Mucosa of descending colon (tissue), 3 donors: ENCODE data around the gene EYA2. TPM values are rescaled to one million over a fixed set of nuclear protein-coding genes. Genes with fewer than 3 reads are reported as not detected.

Experiments used
- ATAC-seq: fragments of 200-7000 bp; cut with Tn5 transposase; one replicate; pipeline ENCODE4 v1.9.1; 2020; ENCODE audit warnings: mild to moderate bottlenecking, moderate library complexity
- DNase-seq, 3 donors: peaks; one replicate each; pipeline ENCODE4 v3.0.0-alpha.2; 2020
- H3K36me3 ChIP-seq: fragments of 200-600 bp; one replicate; pipeline ENCODE4 v1.8.0; 2021; ENCODE audit warnings: low read depth, mild to moderate bottlenecking
- H3K4me1 ChIP-seq: fragments of 200-600 bp; one replicate; pipeline ENCODE4 v1.8.0; 2021; ENCODE audit warnings: low read depth, mild to moderate bottlenecking
- H3K4me3 ChIP-seq: fragments of 200-600 bp; one replicate; pipeline ENCODE4 v1.8.0; 2021; ENCODE audit warnings: mild to moderate bottlenecking
- H3K9me3 ChIP-seq: fragments of 200-600 bp; one replicate; pipeline ENCODE4 v1.8.0; 2021; ENCODE audit warnings: mild to moderate bottlenecking
- intact Hi-C, 2 donors: fragments of 100-400 bp; cut with DNase I in 1 of 2; cut with micrococcal nuclease in 1 of 2; formaldehyde crosslinking; loops; one replicate each; pipeline versions ENCODE4 v1.11.0 to v1.11.1; 2022; cut with DNase I, micrococcal nuclease
- total RNA-seq, 3 donors: library from RNA; stranded (reverse); fragmentation: NEBNext Ultra II Directional in 2 of 3; extraction: Animal tissue kit (Norgen Biotek cat#: 25700) in 2 of 3; gene quantifications; one replicate each; pipeline versions ENCODE4 v1.2.1 to v1.2.4, GENCODE V29; 2021 to 2023
- TF ChIP-seq, protein P1 (sequence below): fragments of 200-600 bp; IDR thresholded peaks from one replicate; pipeline ENCODE4 v1.8.0; 2022; ENCODE audit warnings: antibody characterized with exemption, mild to moderate bottlenecking
- donor health status: DM: no; HTN: no; CAD: no; lungs with moderate emphysema.
- donor health status: DM: no; HTN: no; CAD: no.
- donor health status: DM: no; HTN: yes; CAD: no.

The EYA2 gene
- total RNA-seq, 3 donors from 2014 or later, result 14.3 to 22.3 (median 19.5) TPM

- intact Hi-C loops, result no loop called here
- ATAC-seq (no peak), DNase-seq (no peak)
- no peak overlapping the region for H3K4me3 ChIP-seq
- no peaks in the 10 kb centered on the region for H3K36me3 ChIP-seq
- no peaks in the 10 kb centered on the region for H3K9me3 ChIP-seq
- no peaks in the 10 kb centered on the region for H3K4me1 ChIP-seq
- TF ChIP-seq, protein P1, sequence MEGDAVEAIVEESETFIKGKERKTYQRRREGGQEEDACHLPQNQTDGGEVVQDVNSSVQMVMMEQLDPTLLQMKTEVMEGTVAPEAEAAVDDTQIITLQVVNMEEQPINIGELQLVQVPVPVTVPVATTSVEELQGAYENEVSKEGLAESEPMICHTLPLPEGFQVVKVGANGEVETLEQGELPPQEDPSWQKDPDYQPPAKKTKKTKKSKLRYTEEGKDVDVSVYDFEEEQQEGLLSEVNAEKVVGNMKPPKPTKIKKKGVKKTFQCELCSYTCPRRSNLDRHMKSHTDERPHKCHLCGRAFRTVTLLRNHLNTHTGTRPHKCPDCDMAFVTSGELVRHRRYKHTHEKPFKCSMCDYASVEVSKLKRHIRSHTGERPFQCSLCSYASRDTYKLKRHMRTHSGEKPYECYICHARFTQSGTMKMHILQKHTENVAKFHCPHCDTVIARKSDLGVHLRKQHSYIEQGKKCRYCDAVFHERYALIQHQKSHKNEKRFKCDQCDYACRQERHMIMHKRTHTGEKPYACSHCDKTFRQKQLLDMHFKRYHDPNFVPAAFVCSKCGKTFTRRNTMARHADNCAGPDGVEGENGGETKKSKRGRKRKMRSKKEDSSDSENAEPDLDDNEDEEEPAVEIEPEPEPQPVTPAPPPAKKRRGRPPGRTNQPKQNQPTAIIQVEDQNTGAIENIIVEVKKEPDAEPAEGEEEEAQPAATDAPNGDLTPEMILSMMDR, result no peak
Measured at GRCh38 chr20:47191074-47191673, 296.5 kb downstream of the EYA2 start.

DNA sequence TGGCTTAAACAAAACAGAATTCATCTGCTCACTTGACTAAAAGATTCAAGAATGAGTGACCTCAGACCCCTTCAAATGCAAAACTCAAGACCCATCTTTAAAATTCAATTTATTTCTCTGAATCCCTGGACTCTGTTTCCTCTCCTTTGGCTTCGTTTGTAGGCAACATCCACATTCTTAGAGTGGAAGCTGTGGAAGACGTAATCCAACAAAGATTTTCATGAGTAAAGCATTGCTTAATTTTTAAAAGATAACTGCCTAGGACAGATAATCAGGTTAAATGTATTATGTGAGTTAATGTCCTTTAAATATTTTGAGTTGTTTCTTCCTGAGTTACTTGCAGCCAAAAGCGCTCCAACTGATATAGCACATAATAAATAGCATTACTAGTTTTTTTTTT lies 297.3 kb downstream of the EYA2 start:
- intact Hi-C loops, result no loop called here
- no peaks in the 10 kb centered on the region for H3K9me3 ChIP-seq
- no peak overlapping the region for H3K4me3 ChIP-seq
- DNase-seq, result no peak
- no peak for ATAC-seq
- H3K4me1 ChIP-seq, result no peaks in the 10 kb centered on the region
- no peaks in the 10 kb centered on the region for H3K36me3 ChIP-seq
- TF ChIP-seq, protein P1, result no peak

DNA sequence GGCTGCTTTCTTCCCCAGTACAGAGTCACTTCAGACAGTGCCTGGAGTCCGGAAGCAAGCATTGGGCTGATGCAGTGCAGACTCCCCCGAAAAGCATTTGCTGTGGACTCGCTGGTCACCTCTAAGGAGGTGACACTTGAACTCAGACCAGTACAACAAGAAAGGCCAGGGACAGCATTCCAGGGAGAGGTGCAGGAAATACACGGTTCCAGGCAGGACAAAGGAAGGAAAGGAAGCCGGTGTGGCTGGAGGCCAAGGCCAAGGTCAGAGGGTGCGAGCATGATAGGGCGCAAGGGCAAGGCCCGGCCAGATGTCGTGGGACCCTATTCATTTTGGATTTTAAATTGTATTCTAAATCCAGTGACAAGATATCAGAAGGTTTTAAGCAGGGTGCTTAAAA lies 300.9 kb downstream of the EYA2 start:
- no peaks in the 10 kb centered on the region for H3K36me3 ChIP-seq
- DNase-seq, result no peak
- TF ChIP-seq, protein P1, result no peak
- ATAC-seq, result no peak
- H3K4me3 ChIP-seq, result no peak overlapping the region
- H3K9me3 ChIP-seq, result no peaks in the 10 kb centered on the region
- H3K4me1 ChIP-seq, result peaks cover under 1% of the 10 kb centered on the region
- intact Hi-C loops, result no loop called here

GRCh38 chr20:47196091-47197081 lies 301.7 kb downstream of the EYA2 start:
- no peak overlapping the region for H3K4me3 ChIP-seq
- peak; percentile 73 to 83 (median 77) for DNase-seq
- no peaks in the 10 kb centered on the region for H3K9me3 ChIP-seq
- intact Hi-C loops, result no loop called here
- peaks cover 2% of the 10 kb centered on the region for H3K4me1 ChIP-seq
- H3K36me3 ChIP-seq, result no peaks in the 10 kb centered on the region
- TF ChIP-seq, protein P1, result peak; percentile 93
- ATAC-seq, result peak; percentile 90

- no peaks in the 10 kb centered on the region for H3K36me3 ChIP-seq
- no peaks in the 10 kb centered on the region for H3K9me3 ChIP-seq
- intact Hi-C loops, result no loop called here
- DNase-seq (no peak), ATAC-seq (no peak)
- TF ChIP-seq, protein P1, result no peak
- peaks cover 2% of the 10 kb centered on the region for H3K4me1 ChIP-seq
- H3K4me3 ChIP-seq, result no peak overlapping the region
Measured at GRCh38 chr20:47198254-47198671, 303.6 kb downstream of the EYA2 start.
